ENCODE data around the gene EYS. TPM values are rescaled to one million over a fixed set of nuclear protein-coding genes. Genes with fewer than 3 reads are reported as not detected.

EYS gene
- total and polyA plus RNA-seq, 9 of the 15 experiments (the other 6 are each of a cell fraction or from before 2014, with no cell fraction given): 0.03 to 0.36 (median 0.10) TPM; not detected in 2

DNA sequence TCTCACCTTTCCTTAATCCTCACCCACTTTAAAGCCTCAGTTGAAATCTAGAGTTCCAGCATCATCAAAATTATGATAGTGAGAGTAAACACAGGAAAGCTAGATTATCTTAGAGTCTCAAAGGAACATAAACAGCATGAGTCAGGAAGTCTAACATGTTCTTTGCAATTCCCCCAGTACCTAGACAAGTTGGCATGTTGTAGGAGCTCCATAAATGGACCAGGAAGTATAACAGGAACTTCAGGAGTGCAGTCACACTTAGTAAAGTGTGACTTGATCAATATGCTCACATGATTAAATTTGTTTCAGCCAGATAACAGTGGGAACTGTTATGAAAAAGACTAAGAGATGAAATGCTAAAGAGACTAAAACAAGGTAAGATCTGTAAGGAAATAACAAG lies 834.4 kb downstream of the EYS start:
- Histone ChIP-seq H3K27me3 (ENCODE audit: control insufficient read depth in 2 of 2, insufficient read depth in 2 of 2, low read length in 2 of 2) (no peaks in the 10 kb centered on the region), H3K36me3 (ENCODE audit: control insufficient read depth, insufficient read depth, low read length) (no peaks in the 10 kb centered on the region), H2AFZ (ENCODE audit: low read depth, low read length) (no peak overlapping the region), H3K79me2 (ENCODE audit: control insufficient read depth, insufficient read depth, low read length) (no peaks in the 10 kb centered on the region), H4K20me1 (replicated peaks; ENCODE audit: control insufficient read depth, insufficient read depth, low read length) (no peaks in the 10 kb centered on the region), H3K4me1 (replicated peaks in 1 of 2; ENCODE audit: control insufficient read depth in 2 of 2, insufficient read depth in 2 of 2, low read length in 2 of 2) (no peaks in the 10 kb centered on the region), H3K4me3 (no peak overlapping the region), H3K4me2 (ENCODE audit: insufficient read depth, low read length) (no peak overlapping the region), H3K9ac (ENCODE audit: insufficient read depth in 1 of 2, low read depth in 2 of 2, low read length in 2 of 2) (no peak overlapping the region), H3K27ac (ENCODE audit: extremely low read depth, low read depth, low read length) (no peak overlapping the region), H3K9me1 (ENCODE audit: control insufficient read depth, insufficient read depth, low read length) (no peaks in the 10 kb centered on the region), H3K9me3 (replicated peaks; ENCODE audit: control insufficient read depth, insufficient read depth, low read depth, low read length) (no peaks in the 10 kb centered on the region)
- in situ Hi-C loops (cut with MboI) (no loop called here), intact Hi-C loops (cut with micrococcal nuclease) (no loop called here)
- TF ChIP-seq MYC (IDR thresholded peaks at IDR 0.05; ENCODE audit: low read depth, low read length) (no peak), MYC (CRISPR knock-in tag; IDR thresholded peaks at IDR 0.05; ENCODE audit: borderline replicate concordance, low read depth) (no peak), KDM1A (IDR thresholded peaks at IDR 0.05) (no peak), HIVEP1 (CRISPR knock-in tag; IDR thresholded peaks at IDR 0.05) (no peak), GTF2F1 (IDR thresholded peaks at IDR 0.05; ENCODE audit: low read depth, low read length) (no peak), ATF7 (IDR thresholded peaks at IDR 0.05) (no peak), MCM2 (IDR thresholded peaks at IDR 0.05; ENCODE audit: low read depth) (no peak), ZNF124 (CRISPR knock-in tag; IDR thresholded peaks at IDR 0.05) (no peak), MYBL2 (IDR thresholded peaks at IDR 0.05; ENCODE audit: low read depth) (no peak), MYBL2 (CRISPR knock-in tag; IDR thresholded peaks at IDR 0.05; ENCODE audit: borderline replicate concordance) (no peak), DIDO1 (tag; IDR thresholded peaks at IDR 0.05; ENCODE audit: low read depth) (no peak), ZNF263 (CRISPR knock-in tag; IDR thresholded peaks at IDR 0.05; ENCODE audit: borderline replicate concordance) (no peak), ESRRA (IDR thresholded peaks at IDR 0.05; ENCODE audit: borderline replicate concordance, low read depth) (no peak)
- TF ChIP-seq, protein P1, sequence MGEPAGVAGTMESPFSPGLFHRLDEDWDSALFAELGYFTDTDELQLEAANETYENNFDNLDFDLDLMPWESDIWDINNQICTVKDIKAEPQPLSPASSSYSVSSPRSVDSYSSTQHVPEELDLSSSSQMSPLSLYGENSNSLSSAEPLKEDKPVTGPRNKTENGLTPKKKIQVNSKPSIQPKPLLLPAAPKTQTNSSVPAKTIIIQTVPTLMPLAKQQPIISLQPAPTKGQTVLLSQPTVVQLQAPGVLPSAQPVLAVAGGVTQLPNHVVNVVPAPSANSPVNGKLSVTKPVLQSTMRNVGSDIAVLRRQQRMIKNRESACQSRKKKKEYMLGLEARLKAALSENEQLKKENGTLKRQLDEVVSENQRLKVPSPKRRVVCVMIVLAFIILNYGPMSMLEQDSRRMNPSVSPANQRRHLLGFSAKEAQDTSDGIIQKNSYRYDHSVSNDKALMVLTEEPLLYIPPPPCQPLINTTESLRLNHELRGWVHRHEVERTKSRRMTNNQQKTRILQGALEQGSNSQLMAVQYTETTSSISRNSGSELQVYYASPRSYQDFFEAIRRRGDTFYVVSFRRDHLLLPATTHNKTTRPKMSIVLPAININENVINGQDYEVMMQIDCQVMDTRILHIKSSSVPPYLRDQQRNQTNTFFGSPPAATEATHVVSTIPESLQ (CRISPR knock-in tag; IDR thresholded peaks at IDR 0.05): no peak
- TF ChIP-seq, protein P2, sequence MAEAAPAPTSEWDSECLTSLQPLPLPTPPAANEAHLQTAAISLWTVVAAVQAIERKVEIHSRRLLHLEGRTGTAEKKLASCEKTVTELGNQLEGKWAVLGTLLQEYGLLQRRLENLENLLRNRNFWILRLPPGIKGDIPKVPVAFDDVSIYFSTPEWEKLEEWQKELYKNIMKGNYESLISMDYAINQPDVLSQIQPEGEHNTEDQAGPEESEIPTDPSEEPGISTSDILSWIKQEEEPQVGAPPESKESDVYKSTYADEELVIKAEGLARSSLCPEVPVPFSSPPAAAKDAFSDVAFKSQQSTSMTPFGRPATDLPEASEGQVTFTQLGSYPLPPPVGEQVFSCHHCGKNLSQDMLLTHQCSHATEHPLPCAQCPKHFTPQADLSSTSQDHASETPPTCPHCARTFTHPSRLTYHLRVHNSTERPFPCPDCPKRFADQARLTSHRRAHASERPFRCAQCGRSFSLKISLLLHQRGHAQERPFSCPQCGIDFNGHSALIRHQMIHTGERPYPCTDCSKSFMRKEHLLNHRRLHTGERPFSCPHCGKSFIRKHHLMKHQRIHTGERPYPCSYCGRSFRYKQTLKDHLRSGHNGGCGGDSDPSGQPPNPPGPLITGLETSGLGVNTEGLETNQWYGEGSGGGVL (CRISPR knock-in tag; IDR thresholded peaks at IDR 0.05): no peak
- DNase-seq (ENCODE audit: extremely low read depth in 1 of 4, low spot score in 3 of 4) (no peak), ATAC-seq (no peak), FAIRE-seq (no peak)
- no TSS peak for BruUV-seq (replicated peaks)
- ChIA-PET POLR2A (no interaction called here), CTCF (ENCODE audit: low intra/inter-chr PET ratio) (no interaction called here)
